ENCODE measurements around the gene CRNKL1. TPM values are rescaled to one million over a fixed set of nuclear protein-coding genes. Genes with fewer than 3 reads are reported as not detected.

CRNKL1 gene
- total and polyA plus RNA-seq, 2 of the 4 experiments (the other 2 are of a cell fraction), result 7.4 to 20.1 TPM

DNA sequence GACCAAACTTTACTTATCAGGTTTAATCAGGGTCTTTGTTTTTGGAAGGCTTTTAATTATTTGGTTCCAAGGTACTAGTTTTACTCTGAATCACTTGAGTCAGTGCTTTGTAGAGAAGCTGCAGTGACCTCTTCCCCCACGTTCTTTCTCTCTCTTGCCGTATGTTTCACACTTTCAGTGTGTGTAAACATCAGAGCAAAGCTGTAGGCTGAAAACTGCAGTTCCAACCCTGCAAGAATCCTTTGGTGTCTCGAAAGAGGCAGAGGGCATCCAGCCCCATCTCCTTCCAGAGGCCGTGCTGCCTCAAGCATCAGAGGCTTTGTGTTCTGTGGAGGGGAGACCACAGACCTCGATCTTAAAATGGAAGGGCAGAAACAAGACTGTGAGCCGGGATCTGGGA is 42.1 kb upstream of the CRNKL1 start:
- H3K36me3 ChIP-seq (ENCODE audit: control insufficient read depth, insufficient read depth, low read length), result no peaks in the 10 kb centered on the region
- peaks cover 8% of the 10 kb centered on the region for H3K27me3 ChIP-seq (ENCODE audit: control insufficient read depth, insufficient read depth, low read length)
- ATAC-seq (ENCODE audit: low read depth) (no peak), DNase-seq (no peak)
- H2BK15ac ChIP-seq (ENCODE audit: low read depth, low read length), result no peak overlapping the region
- H3K4ac ChIP-seq (ENCODE audit: low read depth, low read length), result no peak overlapping the region
- no peak overlapping the region for H2BK120ac ChIP-seq (ENCODE audit: low read depth, low read length)
- no peak overlapping the region for H3K4me3 ChIP-seq (ENCODE audit: insufficient read depth, low read depth, low read length)
- H2AFZ ChIP-seq (replicated peaks; ENCODE audit: low read length, poor library complexity), result no peak overlapping the region
- TF ChIP-seq MAZ (IDR thresholded peaks at IDR 0.05; ENCODE audit: borderline replicate concordance, low read depth, low read length) (no peak), MAFK (IDR thresholded peaks at IDR 0.05; ENCODE audit: low read depth, low read length) (no peak), SMC3 (IDR thresholded peaks at IDR 0.05; ENCODE audit: low read depth, low read length) (no peak)
- TF ChIP-seq, protein P1, sequence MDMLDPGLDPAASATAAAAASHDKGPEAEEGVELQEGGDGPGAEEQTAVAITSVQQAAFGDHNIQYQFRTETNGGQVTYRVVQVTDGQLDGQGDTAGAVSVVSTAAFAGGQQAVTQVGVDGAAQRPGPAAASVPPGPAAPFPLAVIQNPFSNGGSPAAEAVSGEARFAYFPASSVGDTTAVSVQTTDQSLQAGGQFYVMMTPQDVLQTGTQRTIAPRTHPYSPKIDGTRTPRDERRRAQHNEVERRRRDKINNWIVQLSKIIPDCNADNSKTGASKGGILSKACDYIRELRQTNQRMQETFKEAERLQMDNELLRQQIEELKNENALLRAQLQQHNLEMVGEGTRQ (IDR thresholded peaks at IDR 0.05; ENCODE audit: low read depth, low read length), result no peak
- TF ChIP-seq, protein P2, sequence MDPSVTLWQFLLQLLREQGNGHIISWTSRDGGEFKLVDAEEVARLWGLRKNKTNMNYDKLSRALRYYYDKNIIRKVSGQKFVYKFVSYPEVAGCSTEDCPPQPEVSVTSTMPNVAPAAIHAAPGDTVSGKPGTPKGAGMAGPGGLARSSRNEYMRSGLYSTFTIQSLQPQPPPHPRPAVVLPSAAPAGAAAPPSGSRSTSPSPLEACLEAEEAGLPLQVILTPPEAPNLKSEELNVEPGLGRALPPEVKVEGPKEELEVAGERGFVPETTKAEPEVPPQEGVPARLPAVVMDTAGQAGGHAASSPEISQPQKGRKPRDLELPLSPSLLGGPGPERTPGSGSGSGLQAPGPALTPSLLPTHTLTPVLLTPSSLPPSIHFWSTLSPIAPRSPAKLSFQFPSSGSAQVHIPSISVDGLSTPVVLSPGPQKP (IDR thresholded peaks at IDR 0.05; ENCODE audit: borderline replicate concordance, low read depth, low read length), result no peak
- no peak overlapping the region for H4K91ac ChIP-seq (ENCODE audit: insufficient read depth, low read depth, low read length)
- no peak overlapping the region for H2BK20ac ChIP-seq (ENCODE audit: low read depth, low read length)
- no peak overlapping the region for H4K5ac ChIP-seq (ENCODE audit: low read depth, low read length)
- in situ Hi-C loops (cut with MboI; ENCODE audit: low sequenced_read_pairs), result no loop called here
- BruUV-seq (replicated peaks), result no TSS peak
- no peaks in the 10 kb centered on the region for H3K79me1 ChIP-seq (ENCODE audit: low read depth in 1 of 2, low read length in 2 of 2)
- WGBS, 2 experiments (ENCODE audit: extremely low coverage in 2 of 2, insufficient read length in 1 of 2), result 7% methylated on average over 3 of the region's 6 CpGs; no CpG with 5 or more reads in 1 of the 2 experiments
- no peak overlapping the region for H3K27ac ChIP-seq (ENCODE audit: insufficient read depth, low read length)
- ChIA-PET CTCF (no interaction called here), POLR2A (ENCODE audit: unreplicated experiment) (no interaction called here)
- intact Hi-C loops (cut with micrococcal nuclease), result no loop called here
- H3K23ac ChIP-seq (ENCODE audit: low read depth, low read length), result no peak overlapping the region
- dilution Hi-C loops (cut with HindIII; ENCODE audit: low sequenced_read_pairs, unreplicated experiment), result no loop called here
- H3K18ac ChIP-seq (ENCODE audit: low read depth, low read length), result no peak overlapping the region
- no peak overlapping the region for H2AK5ac ChIP-seq (ENCODE audit: low read depth, low read length)
- H2BK5ac ChIP-seq (ENCODE audit: low read depth, low read length, poor library complexity, severe bottlenecking), result no peak overlapping the region
- H3K56ac ChIP-seq (ENCODE audit: extremely low read depth, insufficient read depth, low read length), result no peak overlapping the region
- no peaks in the 10 kb centered on the region for H3K4me1 ChIP-seq (ENCODE audit: control insufficient read depth, insufficient read depth, low read length)
- H3K4me2 ChIP-seq (ENCODE audit: low read depth, low read length), result no peak overlapping the region
- no peaks in the 10 kb centered on the region for H4K20me1 ChIP-seq (ENCODE audit: insufficient read depth, low read length)
- H2AK9ac ChIP-seq (replicated peaks; ENCODE audit: low read depth, low read length, poor library complexity), result no peak overlapping the region
- H3K9me3 ChIP-seq (ENCODE audit: control insufficient read depth, insufficient read depth, low read length), result no peaks in the 10 kb centered on the region
- H3K14ac ChIP-seq (replicated peaks; ENCODE audit: low read depth, low read length), result no peak overlapping the region
- no peak overlapping the region for H3K9ac ChIP-seq (ENCODE audit: low read depth, low read length)
- no peaks in the 10 kb centered on the region for H3K9me1 ChIP-seq (ENCODE audit: insufficient read depth, low read length)
- H4K8ac ChIP-seq (ENCODE audit: low read depth in 2 of 2, low read length in 2 of 2), result no peak overlapping the region
